ENCODE data around the gene CD80. TPM values are rescaled to one million over a fixed set of nuclear protein-coding genes. Genes with fewer than 3 reads are reported as not detected.
"Not testable (repeated sequence)": the region's sequence is repeated elsewhere in the genome, so short reads cannot be mapped to it uniquely, and the experiment has no call there.

The CD80 gene
- total and polyA plus RNA-seq, 9 donors, result 0.07 to 0.73 (median 0.26) TPM; not detected in 1

DNA sequence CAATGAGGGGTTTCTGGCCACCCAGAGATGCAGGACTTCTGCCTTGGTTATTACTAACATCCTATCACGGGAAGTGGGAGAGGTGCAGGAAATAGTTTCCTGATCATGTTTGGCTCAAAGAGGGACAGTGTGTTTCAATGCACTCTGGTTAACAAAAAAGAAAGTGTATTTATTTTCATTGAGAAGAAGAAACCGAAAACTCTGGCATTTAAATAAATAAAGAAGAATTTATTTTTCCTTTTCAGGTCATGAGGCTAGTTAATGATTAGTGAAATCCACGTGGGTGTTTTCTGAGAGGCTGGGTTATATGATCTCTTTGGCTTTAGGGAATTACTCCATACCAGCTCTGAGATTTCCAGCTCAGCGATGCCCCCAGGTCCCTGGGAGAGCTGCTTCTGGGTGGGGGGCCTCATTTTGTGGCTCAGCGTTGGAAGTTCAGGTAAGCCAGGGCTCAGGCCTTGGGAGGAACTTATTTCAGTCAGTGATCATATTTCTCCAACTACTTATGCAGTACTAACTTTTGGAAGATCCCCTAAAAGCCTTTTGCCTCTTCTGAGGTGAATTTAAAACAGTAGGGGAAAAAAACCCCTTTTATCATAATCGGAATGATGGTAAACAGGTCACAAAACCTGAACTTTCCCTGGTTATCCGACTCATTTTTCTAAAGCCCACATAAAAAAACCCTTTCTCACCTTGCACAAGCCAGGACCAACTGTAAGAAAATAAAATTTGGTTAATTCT, 38.3 kb upstream of the CD80 start, which contains the start of gene PLA1A:
Gene PLA1A, plus strand, starts transcription at position 338 of the 741 bp plus-strand sequence. Its CDS starts 29 bp downstream, at position 367.
- Histone ChIP-seq H3K4me1 (ENCODE audit: insufficient read depth) (peaks cover 3% of the 10 kb centered on the region), H3K36me3 (no peaks in the 10 kb centered on the region), H3K27me3 (no peaks in the 10 kb centered on the region), H3K4me3 (no peak within 1 kb of the TSS), H3K9me3 (no peaks in the 10 kb centered on the region), H3K27ac (no peak within 1 kb of the TSS)
- DNase-seq, result no peak
- intact Hi-C loops (cut with DNase I), result no loop called here
- WGBS, 3 donors, result 34 to 45% (median 37%) methylated on average over 7 of the region's 7 CpGs
- no peak for TF ChIP-seq POLR2A (IDR thresholded peaks at IDR 0.05)
- TF ChIP-seq, protein P1, sequence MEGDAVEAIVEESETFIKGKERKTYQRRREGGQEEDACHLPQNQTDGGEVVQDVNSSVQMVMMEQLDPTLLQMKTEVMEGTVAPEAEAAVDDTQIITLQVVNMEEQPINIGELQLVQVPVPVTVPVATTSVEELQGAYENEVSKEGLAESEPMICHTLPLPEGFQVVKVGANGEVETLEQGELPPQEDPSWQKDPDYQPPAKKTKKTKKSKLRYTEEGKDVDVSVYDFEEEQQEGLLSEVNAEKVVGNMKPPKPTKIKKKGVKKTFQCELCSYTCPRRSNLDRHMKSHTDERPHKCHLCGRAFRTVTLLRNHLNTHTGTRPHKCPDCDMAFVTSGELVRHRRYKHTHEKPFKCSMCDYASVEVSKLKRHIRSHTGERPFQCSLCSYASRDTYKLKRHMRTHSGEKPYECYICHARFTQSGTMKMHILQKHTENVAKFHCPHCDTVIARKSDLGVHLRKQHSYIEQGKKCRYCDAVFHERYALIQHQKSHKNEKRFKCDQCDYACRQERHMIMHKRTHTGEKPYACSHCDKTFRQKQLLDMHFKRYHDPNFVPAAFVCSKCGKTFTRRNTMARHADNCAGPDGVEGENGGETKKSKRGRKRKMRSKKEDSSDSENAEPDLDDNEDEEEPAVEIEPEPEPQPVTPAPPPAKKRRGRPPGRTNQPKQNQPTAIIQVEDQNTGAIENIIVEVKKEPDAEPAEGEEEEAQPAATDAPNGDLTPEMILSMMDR (IDR thresholded peaks at IDR 0.05), result no peak
- TF ChIP-seq EP300 (IDR thresholded peaks at IDR 0.05), result no peak

- TF ChIP-seq, protein P1 (IDR thresholded peaks at IDR 0.05), result no peak
- no peak for TF ChIP-seq EP300 (IDR thresholded peaks at IDR 0.05)
- no peak for TF ChIP-seq POLR2A (IDR thresholded peaks at IDR 0.05)
- no peak overlapping the region for H3K4me3 ChIP-seq
- no peaks in the 10 kb centered on the region for H3K9me3 ChIP-seq
- 92 to 96% (median 93%) methylated on average over 6 of the region's 6 CpGs for WGBS, 3 donors
- H3K36me3 ChIP-seq, result no peaks in the 10 kb centered on the region
- peaks cover 3% of the 10 kb centered on the region for H3K4me1 ChIP-seq (ENCODE audit: insufficient read depth)
- no peaks in the 10 kb centered on the region for H3K27me3 ChIP-seq
- no peak overlapping the region for H3K27ac ChIP-seq
- intact Hi-C loops (cut with DNase I), result no loop called here
- DNase-seq, result no peak
Observed at GRCh38 chr3:119596398-119596797, 37.0 kb upstream of the CD80 start.

DNA sequence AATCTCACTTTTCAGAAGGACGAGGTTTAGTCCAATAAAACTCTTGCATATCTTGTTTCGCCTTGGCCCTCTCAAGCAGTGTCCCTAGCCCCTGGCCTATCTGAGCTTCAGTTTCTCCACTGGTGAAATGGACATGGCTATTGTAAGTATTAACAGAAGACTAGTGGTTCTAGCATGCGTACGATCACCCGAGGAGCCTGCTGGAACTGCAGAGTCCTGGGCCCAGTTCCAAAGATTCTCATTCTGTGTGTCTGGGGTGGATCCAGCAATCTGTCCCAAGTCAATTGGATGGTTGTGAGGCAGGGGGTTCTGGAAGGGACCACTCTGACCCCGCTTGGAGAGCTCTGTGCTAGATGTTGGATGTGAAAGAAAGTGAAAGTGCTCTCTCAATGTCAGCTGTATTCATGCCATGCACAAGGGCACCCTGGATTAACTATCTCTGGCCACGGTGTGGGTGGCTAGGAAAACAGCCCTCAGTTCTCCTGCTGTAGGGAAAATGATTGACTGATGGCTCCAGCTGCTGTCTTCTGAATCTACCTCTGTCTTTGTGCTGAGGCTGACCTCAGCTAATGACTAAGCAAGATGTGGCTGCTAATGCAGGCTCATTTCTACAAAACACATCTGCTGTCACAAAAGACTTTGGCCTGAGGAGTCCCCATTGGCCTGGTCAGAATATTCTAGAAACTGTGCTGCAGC, 36.4 kb upstream of the CD80 start:
- 78 to 88% (median 85%) methylated on average over 7 of the region's 7 CpGs for WGBS, 3 donors
- intact Hi-C loops (cut with DNase I), result no loop called here

DNA sequence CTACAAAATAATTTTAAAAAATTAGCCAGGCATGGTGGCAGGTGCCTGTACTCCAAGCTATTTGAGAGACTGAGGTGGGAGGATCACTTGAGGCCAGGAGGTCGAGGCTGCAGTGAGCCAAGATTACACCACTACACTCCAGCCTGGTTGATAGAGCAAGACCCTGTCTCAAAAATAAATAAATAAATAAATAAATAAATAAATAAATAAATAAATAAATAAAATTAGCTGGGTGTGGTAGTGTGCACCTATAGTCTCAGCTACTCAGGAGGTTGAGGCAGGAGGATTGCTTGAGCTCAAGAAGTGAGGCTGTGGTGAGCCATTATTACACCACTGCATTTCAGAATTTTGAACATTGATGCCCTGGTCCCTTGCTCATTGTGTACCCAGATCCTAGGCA, 35.5 kb upstream of the CD80 start:
- H3K9me3 ChIP-seq; H3K36me3 ChIP-seq; H3K27me3 ChIP-seq; H3K4me1 ChIP-seq (ENCODE audit: insufficient read depth); intact Hi-C loops (cut with DNase I); DNase-seq; H3K4me3 ChIP-seq; H3K27ac ChIP-seq: not testable (repeated sequence)
- WGBS, 3 donors, result 94 to 95% (median 94%) methylated on average over 1 of the region's 1 CpG

More for the DNA sequence above, 36.4 kb upstream of the CD80 start:
- H3K4me1 ChIP-seq (ENCODE audit: insufficient read depth), result peaks cover 3% of the 10 kb centered on the region
- TF ChIP-seq POLR2A (IDR thresholded peaks at IDR 0.05) (no peak), EP300 (IDR thresholded peaks at IDR 0.05) (no peak)
- TF ChIP-seq, protein P1 (IDR thresholded peaks at IDR 0.05), result no peak
- H3K27ac ChIP-seq, result no peak overlapping the region
- H3K36me3 ChIP-seq, result no peaks in the 10 kb centered on the region
- no peaks in the 10 kb centered on the region for H3K9me3 ChIP-seq
- no peaks in the 10 kb centered on the region for H3K27me3 ChIP-seq
- no peak overlapping the region for H3K4me3 ChIP-seq
- no peak for DNase-seq

DNA sequence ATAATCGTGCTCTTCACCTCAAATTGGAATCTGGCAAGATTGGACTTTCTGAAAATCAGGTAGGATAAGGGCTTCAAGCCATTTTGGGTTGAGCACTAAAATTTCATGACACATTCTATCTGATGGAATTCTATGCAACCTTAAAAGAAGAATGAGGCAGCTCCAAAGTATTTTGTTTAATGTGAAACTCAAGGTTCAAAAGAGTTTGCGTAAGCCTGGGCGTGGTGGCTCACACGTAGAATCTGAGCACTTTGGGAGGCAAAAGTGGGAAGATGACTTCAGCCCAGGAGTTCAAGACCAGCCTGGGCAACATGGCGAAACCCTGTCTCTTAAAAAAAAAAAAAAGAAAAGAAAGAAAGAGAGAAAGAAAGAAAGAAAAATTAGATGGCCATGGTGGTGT, 34.7 kb upstream of the CD80 start:
- H3K4me1 ChIP-seq (ENCODE audit: insufficient read depth), result peaks cover 1% of the 10 kb centered on the region
- H3K36me3 ChIP-seq, result no peaks in the 10 kb centered on the region
- no peaks in the 10 kb centered on the region for H3K27me3 ChIP-seq
- H3K4me3 ChIP-seq, result no peak overlapping the region
- H3K27ac ChIP-seq, result no peak overlapping the region
- H3K9me3 ChIP-seq, result no peaks in the 10 kb centered on the region
- intact Hi-C loops (cut with DNase I), result no loop called here
- TF ChIP-seq, protein P1 (IDR thresholded peaks at IDR 0.05), result no peak
- TF ChIP-seq EP300 (IDR thresholded peaks at IDR 0.05) (no peak), POLR2A (IDR thresholded peaks at IDR 0.05) (no peak)
- WGBS, 3 donors, result 80 to 99% (median 95%) methylated on average over 5 of the region's 5 CpGs
- no peak for DNase-seq

Measured in ovary (tissue), 9 donors.